MM.1S (cell line): ENCODE results near the gene STK31.
"Not testable (repeated sequence)": the region's sequence is repeated elsewhere in the genome, so short reads cannot be mapped to it uniquely, and the experiment has no call there.

ENCODE experiments used
- EZH2phosphoT487 ChIP-seq: fragments of 300-600 bp; sonication (generic); IDR thresholded peaks from 2 replicates; pipeline ENCODE4 v1.6.1; 2018; ENCODE audit warnings: antibody characterized with exemption, low read length
- TF ChIP-seq, protein P1 (sequence below): fragments of 300-600 bp; sonication (generic); IDR thresholded peaks from 2 replicates; pipeline ENCODE4 v1.5.1; 2016; ENCODE audit warnings: antibody characterized with exemption, low read length, mixed read lengths

DNA sequence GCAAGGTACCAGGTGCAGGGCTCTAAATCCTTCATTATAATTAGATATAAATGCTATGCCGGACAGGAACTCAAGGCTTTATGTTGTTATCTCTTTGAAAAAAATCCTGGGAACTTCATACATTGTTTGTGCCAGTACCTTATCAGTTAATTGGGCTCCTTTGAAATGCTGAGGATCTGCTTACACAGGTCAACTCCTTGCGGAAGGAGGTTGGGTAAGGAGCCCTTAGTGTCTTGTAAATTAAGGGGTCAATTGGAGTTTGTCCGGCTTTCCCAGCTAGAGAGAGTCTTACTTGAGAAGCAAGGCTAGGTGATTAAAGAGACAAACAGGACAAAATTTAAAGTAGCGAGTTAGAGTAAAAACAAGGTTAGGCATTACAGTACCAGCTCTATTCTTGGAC is 14.1 kb downstream of the STK31 start:
- TF ChIP-seq EZH2phosphoT487, result not testable (repeated sequence)
- TF ChIP-seq, protein P1, sequence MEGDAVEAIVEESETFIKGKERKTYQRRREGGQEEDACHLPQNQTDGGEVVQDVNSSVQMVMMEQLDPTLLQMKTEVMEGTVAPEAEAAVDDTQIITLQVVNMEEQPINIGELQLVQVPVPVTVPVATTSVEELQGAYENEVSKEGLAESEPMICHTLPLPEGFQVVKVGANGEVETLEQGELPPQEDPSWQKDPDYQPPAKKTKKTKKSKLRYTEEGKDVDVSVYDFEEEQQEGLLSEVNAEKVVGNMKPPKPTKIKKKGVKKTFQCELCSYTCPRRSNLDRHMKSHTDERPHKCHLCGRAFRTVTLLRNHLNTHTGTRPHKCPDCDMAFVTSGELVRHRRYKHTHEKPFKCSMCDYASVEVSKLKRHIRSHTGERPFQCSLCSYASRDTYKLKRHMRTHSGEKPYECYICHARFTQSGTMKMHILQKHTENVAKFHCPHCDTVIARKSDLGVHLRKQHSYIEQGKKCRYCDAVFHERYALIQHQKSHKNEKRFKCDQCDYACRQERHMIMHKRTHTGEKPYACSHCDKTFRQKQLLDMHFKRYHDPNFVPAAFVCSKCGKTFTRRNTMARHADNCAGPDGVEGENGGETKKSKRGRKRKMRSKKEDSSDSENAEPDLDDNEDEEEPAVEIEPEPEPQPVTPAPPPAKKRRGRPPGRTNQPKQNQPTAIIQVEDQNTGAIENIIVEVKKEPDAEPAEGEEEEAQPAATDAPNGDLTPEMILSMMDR, result not testable (repeated sequence)
